ENCODE results near the gene CKM.

DNA sequence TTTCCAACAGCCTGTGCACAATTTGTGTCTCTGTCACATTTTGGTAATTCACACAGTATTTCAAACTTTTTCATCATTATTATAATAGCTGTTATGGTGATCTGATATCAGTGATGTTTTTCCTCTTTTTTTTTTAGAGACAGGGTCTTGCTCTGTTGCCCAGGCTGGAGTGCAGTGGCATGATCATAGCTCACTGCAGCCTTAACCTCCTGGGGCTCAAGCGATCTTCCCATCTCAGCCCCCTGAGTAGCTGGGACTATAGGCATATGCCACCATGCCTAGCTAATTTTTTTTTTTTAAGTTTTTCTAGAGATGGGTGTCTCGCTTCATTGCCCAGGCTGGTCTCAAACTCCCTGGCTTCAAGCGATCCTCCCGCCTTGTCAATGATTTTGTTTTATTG is 65.8 kb downstream of the CKM start:
- TF ChIP-seq, protein P1, sequence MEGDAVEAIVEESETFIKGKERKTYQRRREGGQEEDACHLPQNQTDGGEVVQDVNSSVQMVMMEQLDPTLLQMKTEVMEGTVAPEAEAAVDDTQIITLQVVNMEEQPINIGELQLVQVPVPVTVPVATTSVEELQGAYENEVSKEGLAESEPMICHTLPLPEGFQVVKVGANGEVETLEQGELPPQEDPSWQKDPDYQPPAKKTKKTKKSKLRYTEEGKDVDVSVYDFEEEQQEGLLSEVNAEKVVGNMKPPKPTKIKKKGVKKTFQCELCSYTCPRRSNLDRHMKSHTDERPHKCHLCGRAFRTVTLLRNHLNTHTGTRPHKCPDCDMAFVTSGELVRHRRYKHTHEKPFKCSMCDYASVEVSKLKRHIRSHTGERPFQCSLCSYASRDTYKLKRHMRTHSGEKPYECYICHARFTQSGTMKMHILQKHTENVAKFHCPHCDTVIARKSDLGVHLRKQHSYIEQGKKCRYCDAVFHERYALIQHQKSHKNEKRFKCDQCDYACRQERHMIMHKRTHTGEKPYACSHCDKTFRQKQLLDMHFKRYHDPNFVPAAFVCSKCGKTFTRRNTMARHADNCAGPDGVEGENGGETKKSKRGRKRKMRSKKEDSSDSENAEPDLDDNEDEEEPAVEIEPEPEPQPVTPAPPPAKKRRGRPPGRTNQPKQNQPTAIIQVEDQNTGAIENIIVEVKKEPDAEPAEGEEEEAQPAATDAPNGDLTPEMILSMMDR (IDR thresholded peaks at IDR 0.05): no peak
- TF ChIP-seq POLR2AphosphoS5 (IDR thresholded peaks at IDR 0.05) (no peak), POLR2A (IDR thresholded peaks at IDR 0.05) (no peak), EP300 (IDR thresholded peaks at IDR 0.05) (no peak)

All from sigmoid colon (tissue), 4 donors.